Central memory CD4-positive, alpha-beta T cell (primary cell): ENCODE measurements around the gene SMC3.
"Not testable (repeated sequence)": the region's sequence is repeated elsewhere in the genome, so short reads cannot be mapped to it uniquely, and the experiment has no call there.

Experiments
- DNase-seq: peaks from one replicate; pipeline ENCODE4 v3.0.0; 2022

SMC3 gene

GRCh38 chr10:110591760-110592159 lies 24.3 kb downstream of the SMC3 start:
- DNase-seq: no peak

GRCh38 chr10:110597476-110597875 lies 30.0 kb downstream of the SMC3 start:
- no peak for DNase-seq

DNA sequence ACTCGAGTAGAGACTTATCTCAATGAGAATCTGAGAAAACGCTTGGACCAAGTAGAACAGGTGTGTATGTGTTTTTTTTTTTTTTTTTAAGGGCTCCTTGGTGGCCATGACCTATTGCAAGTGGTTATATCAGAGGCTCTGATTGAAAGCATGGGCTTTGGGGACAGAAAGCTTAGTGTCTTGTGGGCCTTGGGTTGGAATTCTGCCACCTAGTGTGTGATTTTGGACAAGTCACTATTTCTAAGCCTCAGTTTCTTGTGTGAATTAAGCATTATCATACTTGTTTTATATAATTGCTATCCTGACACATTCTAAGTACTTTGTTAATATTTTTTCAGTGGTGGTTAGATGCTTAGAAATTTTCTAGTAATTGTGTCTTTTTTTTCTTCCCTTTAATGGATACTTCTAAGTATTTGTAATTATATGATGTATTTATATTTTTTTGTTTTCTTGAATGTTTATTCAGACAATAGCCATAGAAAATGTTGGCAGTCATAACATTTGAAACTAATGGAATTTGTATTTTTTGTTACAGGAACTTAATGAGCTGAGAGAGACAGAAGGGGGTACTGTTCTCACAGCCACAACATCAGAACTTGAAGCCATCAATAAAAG lies 33.1 kb downstream of the SMC3 start:
- DNase-seq: peak; percentile 40

GRCh38 chr10:110601581-110601980 lies 34.1 kb downstream of the SMC3 start:
- no peak for DNase-seq

DNA sequence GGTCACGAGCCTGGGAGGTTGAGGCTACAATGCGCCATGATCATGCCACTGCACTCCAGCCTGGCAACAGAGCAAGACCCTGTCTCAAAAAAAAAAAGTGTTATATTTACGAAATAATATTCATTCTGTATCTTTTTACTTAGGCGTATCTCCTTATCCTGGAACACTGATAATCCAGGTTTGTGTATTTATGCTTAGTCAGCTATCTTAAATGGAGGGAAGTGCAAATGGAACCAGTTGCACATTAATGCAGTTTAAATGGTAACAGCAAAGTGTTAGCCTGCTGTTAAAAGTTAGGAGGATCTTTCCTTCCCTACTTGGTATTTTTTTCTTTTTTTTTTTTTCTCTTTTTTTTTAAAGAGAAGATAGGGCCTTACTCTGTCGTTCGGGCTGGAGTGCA lies 40.6 kb downstream of the SMC3 start:
- DNase-seq: no peak

GRCh38 chr10:110609605-110610004 lies 42.1 kb downstream of the SMC3 start:
- no peak for DNase-seq

- DNase-seq: peak; percentile 55
Observed at GRCh38 chr10:110610308-110610774, 42.8 kb downstream of the SMC3 start.

- not testable (repeated sequence) for DNase-seq
Observed at GRCh38 chr10:110610781-110611180, 43.3 kb downstream of the SMC3 start.

- no peak for DNase-seq
Observed at GRCh38 chr10:110612087-110612486, 44.6 kb downstream of the SMC3 start.

DNA sequence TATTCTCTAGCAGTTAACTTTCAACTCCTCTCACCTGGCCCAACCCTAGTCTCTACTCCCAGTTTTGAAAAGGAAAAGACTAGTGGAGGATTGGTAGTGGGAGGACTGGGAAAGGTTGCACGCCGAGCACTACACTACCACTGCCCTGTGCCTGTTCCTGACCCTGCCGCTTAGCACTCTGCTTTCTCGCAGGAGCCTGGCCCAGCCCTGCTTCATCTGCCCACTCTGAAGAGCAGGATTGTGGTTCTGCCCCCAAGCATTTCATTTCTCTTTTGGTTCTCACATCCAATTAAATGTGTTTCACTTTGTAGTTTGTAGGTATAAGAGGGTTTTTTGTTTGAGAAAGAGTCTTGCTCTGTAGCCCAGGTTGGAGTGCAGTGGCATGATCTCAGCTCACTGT lies 45.1 kb downstream of the SMC3 start:
- DNase-seq: no peak

GRCh38 chr10:110613341-110613995 lies 46.0 kb downstream of the SMC3 start:
- no peak for DNase-seq

GRCh38 chr10:110613996-110614495 lies 46.6 kb downstream of the SMC3 start:
- DNase-seq: no peak

DNA sequence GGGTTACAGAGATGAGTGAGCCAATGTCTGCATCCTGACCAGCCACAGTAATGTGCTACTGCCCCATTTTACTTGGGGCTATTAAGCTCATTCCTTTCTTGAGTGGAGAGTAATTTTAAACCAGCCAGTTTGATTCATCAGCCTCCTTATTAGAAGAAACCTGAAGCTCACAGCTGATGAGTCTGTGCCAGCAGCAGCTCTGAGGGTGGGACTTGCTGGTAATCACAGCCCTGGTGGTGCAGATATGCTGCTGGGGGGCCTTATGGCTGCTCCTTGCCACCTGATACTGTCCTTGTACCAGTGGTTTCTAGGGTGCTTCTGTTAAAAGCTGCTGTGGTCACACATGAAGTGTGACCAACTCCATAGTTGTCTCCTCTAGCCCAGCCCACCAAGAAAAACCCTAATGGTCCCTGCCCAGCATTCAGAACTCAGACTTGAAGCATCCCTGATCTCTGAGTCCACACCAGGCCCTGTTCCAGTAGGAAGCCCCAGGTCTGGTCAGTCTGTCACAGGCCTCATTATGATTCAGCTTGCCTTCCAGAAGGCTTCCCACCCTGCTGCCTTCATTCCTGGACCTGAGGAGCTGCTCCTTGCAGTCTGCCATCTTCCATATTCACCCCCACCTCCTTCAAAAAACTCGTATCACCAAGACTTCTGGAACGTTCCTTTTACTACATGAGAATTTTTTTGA lies 47.7 kb downstream of the SMC3 start:
- no peak for DNase-seq

GRCh38 chr10:110616493-110617033 lies 49.1 kb downstream of the SMC3 start:
- no peak for DNase-seq

- DNase-seq: no peak
Observed at GRCh38 chr10:110617425-110618229, 50.1 kb downstream of the SMC3 start.

DNA sequence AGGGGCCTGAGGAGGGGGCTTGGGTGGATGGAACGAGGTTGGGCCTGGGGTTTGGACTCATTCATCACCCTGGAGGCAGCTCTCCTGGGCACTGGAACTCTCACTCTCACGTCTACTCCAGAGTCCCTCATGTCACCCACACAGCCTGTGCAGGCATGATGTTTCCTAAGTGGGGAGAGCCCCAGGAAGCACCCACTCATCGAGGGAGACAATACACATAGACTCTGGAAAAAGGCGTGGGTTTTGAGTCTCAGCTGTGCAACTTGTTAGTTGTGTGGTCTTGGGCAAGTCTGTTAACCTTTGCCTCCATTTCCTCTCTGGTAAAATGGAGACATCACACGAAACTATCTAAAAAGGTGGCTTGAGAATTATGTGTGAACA lies 50.7 kb downstream of the SMC3 start:
- DNase-seq: no peak

GRCh38 chr10:110619514-110620397 lies 52.3 kb downstream of the SMC3 start:
- DNase-seq: no peak

DNA sequence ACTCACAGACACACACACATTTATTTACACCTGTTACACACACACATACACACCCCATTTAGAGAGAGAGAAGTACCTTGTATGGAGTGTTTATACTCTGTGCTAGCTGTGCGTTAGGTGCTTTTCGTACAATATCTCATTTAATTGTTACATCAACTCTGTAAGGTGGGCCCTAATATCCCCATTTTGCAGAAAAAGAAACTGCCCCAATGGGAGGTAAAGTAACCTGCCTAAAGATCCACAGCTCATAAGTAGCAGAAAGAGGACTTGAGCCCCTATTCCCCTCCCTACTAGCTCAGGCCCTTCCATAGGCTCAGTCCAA lies 52.9 kb downstream of the SMC3 start:
- DNase-seq: no peak

GRCh38 chr10:110623316-110623715 lies 55.8 kb downstream of the SMC3 start:
- DNase-seq: not testable (repeated sequence)

DNA sequence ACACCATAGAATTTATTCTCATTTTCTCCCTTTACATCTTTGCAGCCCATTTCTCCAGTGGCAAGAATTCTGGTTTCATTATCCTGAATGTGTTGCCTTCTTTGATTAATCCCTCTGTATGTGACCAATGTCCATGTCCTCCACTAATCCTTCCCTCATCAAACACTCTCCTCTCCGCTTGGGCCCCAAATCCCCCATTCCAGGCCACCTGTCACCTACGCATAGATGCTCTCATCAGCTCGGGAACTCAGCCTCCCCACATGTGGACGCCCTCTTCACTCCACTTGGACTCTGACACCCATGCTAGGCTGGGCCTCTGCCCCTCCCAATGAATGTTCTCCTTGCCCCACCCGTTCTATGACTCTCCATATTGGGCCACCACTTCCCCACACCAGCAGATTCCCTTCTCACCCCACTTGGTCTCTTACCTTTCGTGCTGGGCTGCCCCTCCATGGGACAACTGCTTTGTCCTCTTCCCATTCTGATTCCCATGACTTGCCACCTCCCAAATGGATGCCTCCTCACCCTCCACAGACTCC lies 57.9 kb downstream of the SMC3 start:
- no peak for DNase-seq
